Skeletal muscle satellite cell (primary cell): ENCODE data around the gene UFD1.

Experiments
- H3K27me3 ChIP-seq: 2 replicates; pipeline ENCODE4 v1.7.0; 2013; ENCODE audit warnings: low read length; ENCODE audit not compliant: control insufficient read depth, insufficient read depth
- H3K36me3 ChIP-seq: 2 replicates; pipeline ENCODE4 v1.7.0; 2013; ENCODE audit warnings: mild to moderate bottlenecking, control low read depth, low read length; ENCODE audit not compliant: insufficient read depth
- H3K4me1 ChIP-seq: 2 replicates; pipeline ENCODE4 v1.7.0; 2013; ENCODE audit warnings: low read length; ENCODE audit not compliant: control insufficient read depth, insufficient read depth
- H3K4me2 ChIP-seq: 2 replicates; pipeline ENCODE4 v1.7.0; 2013; ENCODE audit warnings: mild to moderate bottlenecking, low read length
- H3K4me3 ChIP-seq: 2 replicates; pipeline ENCODE4 v1.7.0; 2013; ENCODE audit warnings: low read length
- H3K9ac ChIP-seq: 2 replicates; pipeline ENCODE4 v1.7.0; 2013; ENCODE audit warnings: mild to moderate bottlenecking, low read depth, low read length, moderate library complexity
- H3K9me3 ChIP-seq: replicated peaks from 2 replicates; pipeline ENCODE4 v1.7.0; 2013; ENCODE audit warnings: mild to moderate bottlenecking, control low read depth, low read length

The UFD1 gene

DNA sequence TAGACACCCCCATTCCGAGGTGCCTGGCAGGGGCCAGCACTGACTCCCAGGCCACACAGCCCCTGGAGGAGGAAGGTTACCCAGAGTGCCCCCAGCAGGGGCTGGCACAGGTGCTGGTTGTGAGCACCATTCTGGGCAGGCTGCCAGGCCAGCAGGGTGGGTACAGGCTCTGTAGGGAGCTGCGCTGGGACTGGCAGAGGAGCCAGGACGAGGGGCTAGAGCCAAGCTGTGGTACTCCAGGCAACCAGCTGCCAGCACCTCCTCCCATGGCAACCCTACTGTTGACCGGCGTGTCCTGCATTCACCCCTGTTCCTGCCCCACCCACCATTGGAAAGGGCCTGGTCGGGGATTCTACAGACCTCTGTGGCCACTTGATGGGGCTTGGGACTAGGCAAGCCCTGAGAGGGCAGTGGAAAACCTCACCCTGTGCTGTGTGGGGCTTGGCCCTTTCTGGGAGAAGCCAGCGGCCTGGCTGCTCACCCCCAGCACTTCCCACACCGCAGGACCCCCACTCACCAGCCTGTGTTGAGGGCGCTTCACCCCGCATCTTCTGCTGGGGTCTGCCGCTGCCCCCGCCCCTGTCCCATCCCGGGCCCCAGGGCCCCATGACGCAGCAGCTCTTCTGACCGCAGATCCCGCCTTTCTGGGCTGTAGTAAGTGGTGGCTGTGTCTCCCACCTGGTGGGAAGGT lies 43.3 kb upstream of the UFD1 start:
- Histone ChIP-seq H3K27me3 (peaks cover 27% of the 10 kb centered on the region), H3K9me3 (no peaks in the 10 kb centered on the region), H3K9ac (no peak overlapping the region), H3K4me1 (peaks cover 17% of the 10 kb centered on the region), H3K4me2 (peak overlapping the region; percentile 87), H3K36me3 (no peaks in the 10 kb centered on the region), H3K4me3 (peak overlapping the region; percentile 60)

DNA sequence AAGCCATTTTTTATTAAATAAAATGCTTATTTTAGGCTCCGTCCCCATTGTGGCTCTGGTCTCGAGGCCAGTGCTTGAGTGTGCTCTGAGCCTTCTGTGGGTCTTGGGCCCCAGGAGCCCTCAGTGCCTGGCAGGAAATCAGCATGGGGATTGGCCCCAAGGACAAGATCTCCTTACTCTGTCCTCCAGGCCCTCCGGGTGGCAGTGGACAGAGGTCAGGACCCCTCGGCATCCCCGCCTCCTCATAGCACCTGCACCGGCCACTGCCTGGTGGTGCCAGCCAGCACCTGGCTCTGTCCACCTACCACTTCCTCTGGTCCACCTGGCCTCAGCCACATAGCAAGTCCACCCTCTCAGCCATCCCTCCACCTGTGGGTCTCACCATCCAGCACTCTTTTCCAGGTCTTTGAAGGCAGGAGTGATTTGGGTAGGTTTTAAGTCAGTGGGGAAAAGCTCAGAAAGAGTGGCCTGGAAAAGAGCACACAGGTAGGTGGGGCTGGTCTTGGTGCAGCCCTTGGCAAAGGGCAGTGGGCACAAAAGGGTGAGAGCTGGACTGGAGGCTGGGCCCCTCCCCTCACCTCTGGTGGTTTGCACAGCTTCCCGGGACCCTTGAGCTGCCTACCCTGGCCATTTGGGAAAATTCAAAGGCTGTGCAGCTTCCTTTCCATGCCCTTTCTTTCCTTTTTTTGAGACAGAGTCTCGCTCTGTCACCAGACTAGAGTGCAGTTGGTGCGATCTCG lies 41.7 kb upstream of the UFD1 start:
- Histone ChIP-seq H3K36me3 (no peaks in the 10 kb centered on the region), H3K9me3 (no peaks in the 10 kb centered on the region), H3K4me3 (no peak overlapping the region), H3K27me3 (peaks cover 27% of the 10 kb centered on the region), H3K9ac (no peak overlapping the region), H3K4me2 (no peak overlapping the region), H3K4me1 (peaks cover 17% of the 10 kb centered on the region)

DNA sequence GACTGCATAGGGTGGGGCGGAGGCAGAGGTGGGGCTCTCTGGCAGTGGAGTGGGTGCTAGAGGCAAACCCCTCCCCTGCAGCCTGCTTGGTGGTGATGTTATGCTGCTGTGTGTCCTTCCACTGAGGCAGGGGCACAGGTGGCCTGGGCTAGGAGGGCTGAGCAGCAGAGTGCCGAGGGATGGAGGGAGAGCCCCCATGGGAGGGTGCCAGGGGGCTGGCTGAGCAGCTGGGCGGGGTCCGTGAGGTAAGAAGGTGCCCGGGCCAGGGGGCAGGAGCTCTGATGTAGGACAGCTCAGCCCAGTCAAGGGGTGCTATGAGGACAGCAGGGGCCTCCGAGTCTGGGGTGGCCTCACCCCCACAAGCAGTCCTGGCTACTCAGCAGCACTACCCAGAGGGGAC lies 41.0 kb upstream of the UFD1 start:
- H3K9ac ChIP-seq = no peak overlapping the region
- H3K9me3 ChIP-seq = no peaks in the 10 kb centered on the region
- no peak overlapping the region for H3K4me3 ChIP-seq
- H3K4me2 ChIP-seq = no peak overlapping the region
- H3K4me1 ChIP-seq = peaks cover 23% of the 10 kb centered on the region
- peaks cover 4% of the 10 kb centered on the region for H3K36me3 ChIP-seq
- H3K27me3 ChIP-seq = peaks cover 21% of the 10 kb centered on the region

DNA sequence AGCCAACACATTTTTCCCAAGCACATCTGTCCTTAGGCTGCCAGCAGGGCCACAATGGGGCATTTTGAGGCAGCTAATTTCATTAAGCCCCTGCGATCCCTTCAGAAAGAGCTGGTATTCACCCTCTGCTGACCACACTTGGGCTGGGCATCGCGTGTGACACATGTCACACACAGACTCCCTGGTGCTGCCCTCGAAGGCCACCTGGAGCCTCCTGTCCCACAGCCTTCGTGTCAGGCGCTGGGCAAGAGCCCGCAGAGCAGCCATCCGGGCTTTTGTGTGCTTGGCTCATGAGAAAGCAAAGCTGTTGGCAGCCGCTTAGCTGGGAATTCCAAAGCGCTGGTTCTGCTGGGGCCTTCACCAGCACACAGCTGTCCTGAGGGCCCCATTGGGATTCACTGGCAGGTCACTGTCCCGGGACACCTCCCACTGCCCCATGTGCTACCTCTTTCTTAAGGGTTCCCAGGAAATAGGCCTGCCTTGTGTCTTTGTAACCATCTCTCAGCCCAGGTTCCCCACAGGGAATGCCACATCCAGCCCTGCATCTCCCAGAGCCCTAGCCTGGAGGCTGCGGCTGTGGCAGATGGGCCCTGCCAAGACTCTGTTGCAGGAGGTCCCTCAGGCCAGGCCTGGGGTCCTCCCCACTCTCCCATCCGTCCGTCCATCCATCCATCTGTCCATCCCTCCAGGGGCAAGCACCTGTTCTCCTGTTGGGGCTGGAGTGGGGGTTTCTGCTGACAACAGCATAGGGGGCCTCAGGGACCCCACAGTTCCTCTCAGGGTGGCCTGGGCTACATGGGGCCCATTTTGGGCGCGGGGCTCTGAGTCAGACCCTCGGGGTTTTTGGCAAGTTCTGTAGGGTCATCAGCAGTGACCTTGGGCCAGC lies 40.3 kb upstream of the UFD1 start:
- H3K9me3 ChIP-seq = no peaks in the 10 kb centered on the region
- H3K9ac ChIP-seq = no peak overlapping the region
- peaks cover 4% of the 10 kb centered on the region for H3K36me3 ChIP-seq

DNA sequence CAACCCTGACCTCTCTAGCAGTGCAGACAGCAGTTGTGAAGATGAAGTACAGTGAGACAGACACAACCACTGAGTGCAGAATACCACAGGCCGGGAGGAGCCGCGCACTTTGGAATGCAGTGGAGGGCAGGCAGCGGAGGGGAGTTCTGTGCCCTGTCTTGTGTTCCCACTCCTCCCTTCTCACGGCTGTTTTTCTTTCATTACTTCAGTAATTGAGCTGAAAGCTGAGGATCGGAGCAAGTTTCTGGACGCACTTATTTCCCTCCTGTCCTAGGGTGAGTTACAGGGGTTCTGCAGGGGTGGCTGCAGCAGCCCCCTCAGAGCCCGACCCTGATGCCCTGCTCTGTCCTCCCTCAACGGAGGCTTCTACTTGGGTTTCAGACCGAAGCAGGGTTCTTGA lies 39.6 kb upstream of the UFD1 start:
- Histone ChIP-seq H3K9me3 (no peaks in the 10 kb centered on the region), H3K4me3 (no peak overlapping the region), H3K27me3 (peaks cover 8% of the 10 kb centered on the region), H3K4me1 (peaks cover 22% of the 10 kb centered on the region), H3K36me3 (peaks cover 4% of the 10 kb centered on the region), H3K9ac (no peak overlapping the region), H3K4me2 (no peak overlapping the region)

More for the DNA sequence above, 40.3 kb upstream of the UFD1 start:
- Histone ChIP-seq H3K4me3 (no peak overlapping the region), H3K4me1 (peaks cover 28% of the 10 kb centered on the region), H3K27me3 (peaks cover 14% of the 10 kb centered on the region), H3K4me2 (no peak overlapping the region)

DNA sequence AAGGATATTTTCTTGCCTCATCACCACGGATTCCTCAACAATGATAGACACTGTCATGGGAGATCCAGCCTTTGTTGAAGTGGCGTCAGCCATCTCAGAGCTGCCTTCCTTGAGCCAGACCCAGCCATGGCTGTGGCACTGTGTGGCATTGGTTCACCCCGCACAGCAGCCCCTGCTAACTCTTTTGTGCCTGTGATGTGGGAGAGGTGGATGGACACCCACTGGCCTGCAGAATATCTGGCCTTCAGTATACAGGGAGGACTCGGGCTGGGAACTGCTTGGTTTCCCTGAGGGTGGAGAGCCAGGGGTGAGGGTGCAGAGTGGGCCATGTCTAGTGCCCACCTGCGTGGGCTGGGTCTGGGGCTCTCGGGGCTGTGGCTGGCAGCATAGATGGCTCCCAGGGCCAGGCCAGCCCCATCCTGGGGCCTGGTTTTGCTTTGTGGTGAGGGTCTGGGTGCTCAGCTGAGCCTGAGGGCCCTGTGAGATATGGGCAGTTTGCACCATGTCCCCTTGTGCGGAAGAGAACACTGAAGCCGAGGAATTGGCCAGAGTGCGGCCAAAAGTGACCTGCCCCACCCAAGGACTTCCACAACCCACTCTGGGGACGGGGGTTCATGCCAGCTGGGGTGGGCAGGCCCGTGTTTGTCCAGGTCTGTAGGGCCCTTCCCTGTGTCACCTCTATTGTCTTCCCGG lies 39.1 kb upstream of the UFD1 start:
- Histone ChIP-seq H3K36me3 (peaks cover 9% of the 10 kb centered on the region), H3K4me2 (no peak overlapping the region)

DNA sequence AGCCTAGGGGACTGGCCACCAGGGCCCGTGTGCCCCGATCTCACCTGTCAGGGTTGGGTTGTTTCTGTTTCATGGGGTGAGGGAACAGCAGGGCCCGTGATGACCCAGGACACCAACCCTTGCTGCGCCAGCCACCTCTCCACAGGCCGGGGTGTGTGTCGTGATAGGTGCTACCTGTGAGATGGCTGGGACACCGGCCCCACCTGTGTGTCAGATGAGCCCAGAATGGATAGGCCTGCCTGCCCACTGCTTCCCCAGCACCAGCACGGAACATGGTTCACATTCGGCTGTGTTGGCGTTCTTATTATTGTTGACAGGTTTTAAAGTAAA lies 38.1 kb upstream of the UFD1 start:
- Histone ChIP-seq H3K4me1 (peaks cover 14% of the 10 kb centered on the region), H3K4me2 (no peak overlapping the region), H3K9ac (no peak overlapping the region), H3K27me3 (no peaks in the 10 kb centered on the region), H3K4me3 (no peak overlapping the region), H3K9me3 (no peaks in the 10 kb centered on the region), H3K36me3 (peaks cover 12% of the 10 kb centered on the region)

More for the DNA sequence above, 39.1 kb upstream of the UFD1 start:
- peaks cover 4% of the 10 kb centered on the region for H3K27me3 ChIP-seq
- H3K4me3 ChIP-seq = no peak overlapping the region
- H3K9ac ChIP-seq = no peak overlapping the region
- H3K4me1 ChIP-seq = peaks cover 16% of the 10 kb centered on the region
- no peaks in the 10 kb centered on the region for H3K9me3 ChIP-seq

DNA sequence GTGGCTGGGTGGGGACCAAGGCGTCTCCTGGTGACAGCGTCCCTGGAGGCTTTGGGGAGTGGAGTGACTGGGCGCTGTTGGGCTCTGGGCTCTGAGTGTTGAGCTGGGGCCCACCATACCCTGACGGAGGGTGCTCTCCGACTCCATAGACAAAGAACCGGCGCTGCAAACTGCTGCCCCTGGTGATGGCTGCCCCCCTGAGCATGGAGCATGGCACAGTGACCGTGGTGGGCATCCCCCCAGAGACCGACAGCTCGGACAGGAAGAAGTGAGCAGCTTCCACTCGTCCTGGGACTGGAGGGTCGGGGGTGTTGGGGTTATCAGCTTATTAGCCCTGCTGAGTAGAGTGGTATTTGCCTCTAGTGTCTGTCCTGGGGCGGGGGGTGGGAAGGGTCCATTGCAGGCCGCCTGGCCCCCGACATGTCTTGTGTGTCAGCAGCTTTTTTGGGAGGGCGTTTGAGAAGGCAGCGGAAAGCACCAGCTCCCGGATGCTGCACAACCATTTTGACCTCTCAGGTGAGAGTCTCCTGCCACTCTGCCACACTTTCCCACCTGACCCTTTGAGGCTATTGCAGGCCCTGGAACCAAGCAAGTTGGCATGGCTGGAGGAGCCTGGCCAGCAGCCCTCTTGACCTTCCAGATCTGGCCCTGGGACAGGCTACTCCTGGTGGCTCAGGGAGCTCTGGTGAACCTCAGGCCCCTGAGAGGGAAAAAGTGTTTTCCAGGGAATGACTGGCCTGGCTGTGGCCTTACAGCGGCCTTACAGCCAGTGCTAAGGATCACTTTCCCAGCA lies 37.6 kb upstream of the UFD1 start:
- H3K36me3 ChIP-seq = peaks cover 12% of the 10 kb centered on the region
- no peaks in the 10 kb centered on the region for H3K9me3 ChIP-seq
- no peak overlapping the region for H3K9ac ChIP-seq
- peaks cover 14% of the 10 kb centered on the region for H3K4me1 ChIP-seq
- no peaks in the 10 kb centered on the region for H3K27me3 ChIP-seq
- no peak overlapping the region for H3K4me2 ChIP-seq
- H3K4me3 ChIP-seq = no peak overlapping the region

DNA sequence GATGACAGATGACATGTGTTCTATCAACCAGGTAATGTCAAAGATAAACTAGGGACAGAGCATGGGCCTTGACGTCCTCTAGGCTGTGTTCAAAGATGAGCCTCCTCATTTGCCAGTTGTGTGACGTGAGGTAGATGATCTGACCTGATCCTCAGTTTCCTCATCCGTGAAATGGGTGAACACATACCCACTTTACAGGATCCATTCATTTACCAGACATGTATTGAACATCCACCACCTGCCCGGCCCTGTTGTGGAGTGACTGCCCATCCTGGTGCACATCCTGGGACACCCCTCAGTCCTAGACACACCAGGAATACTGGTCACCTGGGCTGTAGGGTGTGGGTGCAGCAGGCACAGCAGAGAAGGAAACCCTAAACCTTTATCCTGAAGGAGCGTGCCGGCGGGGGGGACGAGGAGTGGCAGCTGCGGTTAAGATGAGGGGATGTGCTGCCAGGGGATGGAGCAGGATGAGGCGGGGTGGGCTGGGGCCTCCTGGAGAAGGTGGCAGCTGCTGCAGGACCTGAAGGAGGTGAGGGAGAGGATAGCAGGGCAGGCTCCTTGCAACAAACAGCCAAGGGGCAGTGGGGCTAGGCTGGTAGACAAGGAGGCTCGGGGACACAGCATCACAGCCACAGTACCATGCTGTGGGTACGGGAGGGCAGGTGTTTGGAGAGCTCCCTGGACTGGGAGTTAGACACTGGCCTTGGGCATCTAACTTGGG lies 36.8 kb upstream of the UFD1 start:
- H3K27me3 ChIP-seq = no peaks in the 10 kb centered on the region
- H3K9ac ChIP-seq = peak overlapping the region; percentile 19
- no peak overlapping the region for H3K4me2 ChIP-seq
- H3K9me3 ChIP-seq = no peaks in the 10 kb centered on the region
- no peak overlapping the region for H3K4me3 ChIP-seq
- H3K36me3 ChIP-seq = peaks cover 12% of the 10 kb centered on the region
- H3K4me1 ChIP-seq = peaks cover 14% of the 10 kb centered on the region

DNA sequence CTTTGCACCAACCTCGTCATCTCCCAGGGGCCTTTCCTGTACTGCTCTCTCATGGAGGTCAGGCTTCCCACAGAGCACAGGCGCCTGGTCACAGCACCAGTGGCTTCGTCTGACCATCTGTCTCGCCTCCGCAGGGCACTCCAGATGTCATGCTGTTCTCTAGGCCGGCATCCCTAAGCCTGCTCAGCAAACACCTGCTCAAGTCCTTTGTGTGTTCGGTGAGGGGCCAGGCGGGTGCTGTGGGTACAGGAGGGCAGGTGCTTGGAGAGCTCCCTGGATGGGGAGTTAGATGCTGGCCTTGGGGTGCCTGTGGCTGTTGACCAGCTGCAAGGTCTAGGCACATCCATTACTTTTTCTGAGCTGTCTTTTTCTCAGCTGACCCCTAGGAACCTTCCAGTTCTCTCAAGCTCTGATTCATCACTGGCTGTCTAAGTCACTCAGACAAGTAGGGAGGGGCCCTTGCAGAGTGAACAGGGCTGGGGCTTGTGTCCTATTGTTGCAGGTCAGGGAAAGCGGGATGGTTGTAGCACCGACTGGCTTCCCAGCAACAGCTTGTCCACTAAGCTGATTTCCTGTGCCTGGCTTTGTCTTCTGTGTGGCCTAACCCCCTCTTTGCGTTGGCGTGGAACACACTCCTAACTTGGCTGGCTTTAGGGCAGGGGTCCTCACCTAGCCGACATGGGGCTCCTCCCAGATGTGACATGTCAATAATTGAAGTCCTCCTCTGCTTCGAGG lies 36.0 kb upstream of the UFD1 start:
- H3K9ac ChIP-seq = peak overlapping the region; percentile 19
- peaks cover 14% of the 10 kb centered on the region for H3K4me1 ChIP-seq
- H3K27me3 ChIP-seq = no peaks in the 10 kb centered on the region
- H3K36me3 ChIP-seq = peaks cover 12% of the 10 kb centered on the region
- no peaks in the 10 kb centered on the region for H3K9me3 ChIP-seq
- no peak overlapping the region for H3K4me3 ChIP-seq
- H3K4me2 ChIP-seq = peak overlapping the region; percentile 25
